Gastrocnemius medialis (tissue), 4 donors: ENCODE results near the gene PDLIM4. TPM values are rescaled to one million over a fixed set of nuclear protein-coding genes. Genes with fewer than 3 reads are reported as not detected.

Experiments used
- ATAC-seq, 2 donors: fragments of 150-250 bp; one replicate each; pipeline ENCODE4 v1.9.1; 2016
- DNase-seq, 2 donors: peaks; one replicate each; pipeline ENCODE4 v3.0.0-alpha.2; 2019
- H3K27ac ChIP-seq, 4 donors: fragments of 200-600 bp; sonication (generic); 1 replicate in 1 of 4; 2 replicates in 3 of 4; pipeline ENCODE4 v1.5.1; 2016 to 2018; ENCODE audit warnings: mild to moderate bottlenecking in 2 of 4, moderate library complexity in 1 of 4
- H3K27me3 ChIP-seq, 3 donors: fragments of 200-600 bp; sonication (generic) in 2 of 3; 1 replicate in 1 of 3; 2 replicates in 2 of 3; pipeline versions ENCODE4 v1.5.1 to v1.6.0; 2016 to 2019; ENCODE audit warnings: mild to moderate bottlenecking in 1 of 3, moderate library complexity in 1 of 3
- H3K36me3 ChIP-seq, 2 donors: fragments of 200-600 bp; sonication (generic) in 1 of 2; one replicate each; pipeline ENCODE4 v1.5.1; 2017 to 2018
- H3K4me1 ChIP-seq, 2 donors: fragments of 200-600 bp; sonication (generic) in 1 of 2; one replicate each; pipeline ENCODE4 v1.5.1; 2016 to 2017; ENCODE audit warnings: mild to moderate bottlenecking in 2 of 2
- H3K4me3 ChIP-seq, 4 donors: fragments of 200-600 bp; sonication (generic) in 3 of 4; 1 replicate in 1 of 4; 2 replicates in 3 of 4; pipeline ENCODE4 v1.5.1; 2016 to 2019; ENCODE audit warnings: mild to moderate bottlenecking in 2 of 4
- H3K9me3 ChIP-seq, 3 donors: fragments of 200-600 bp; sonication (generic) in 2 of 3; 1 replicate in 1 of 3; 2 replicates in 2 of 3; pipeline ENCODE4 v1.5.1; 2016 to 2019
- CTCF ChIP-seq, 5 experiments: fragments of 450-650 bp in 3 of 5; fragments of 200-600 bp in 2 of 5; sonication (generic) in 2 of 5; IDR thresholded peaks in 4 of 5; conservative IDR thresholded peaks in 1 of 5; 1 replicate in 4 of 5; 2 replicates in 1 of 5; pipeline ENCODE4 v1.5.1; 2016 to 2019; ENCODE audit warnings: antibody characterized with exemption in 5 of 5, mild to moderate bottlenecking in 3 of 5, moderate library complexity in 3 of 5
- POLR2A ChIP-seq, 2 donors: fragments of 450-650 bp; IDR thresholded peaks; one replicate each; pipeline ENCODE4 v1.6.1; 2017; ENCODE audit warnings: antibody characterized with exemption in 2 of 2, mild to moderate bottlenecking in 2 of 2, moderate library complexity in 2 of 2
- in situ Hi-C, 4 donors: fragments of 200-750 bp; cut with MboI; loops; one replicate each; pipeline versions ENCODE4 v1.15.0 to v1.8.0; 2017; ENCODE audit warnings: low sequenced_read_pairs in 4 of 4
- intact Hi-C: fragments of 100-400 bp; cut with DNase I; formaldehyde crosslinking; loops from one replicate; pipeline ENCODE4 v1.15.1; 2023; ENCODE audit warnings: low total_unique reads
- total RNA-seq, 4 donors: library from RNA; depleted of rRNA; stranded (reverse); fragments of >200 nt; gene quantifications; one replicate each; pipeline versions ENCODE4 v1.1.0 to v1.2.3, GENCODE V29; 2016

PDLIM4 gene
- total RNA-seq, 4 donors from 2014 or later, result 0.66 to 8.0 (median 5.3) TPM

- in situ Hi-C loops (no loop called here), intact Hi-C loops (no loop called here)
- H3K36me3 ChIP-seq, result no peaks in the 10 kb centered on the region
- H3K4me3 ChIP-seq, result no peak overlapping the region
- no peak overlapping the region for H3K27ac ChIP-seq
- no peaks in the 10 kb centered on the region for H3K4me1 ChIP-seq
- no peak for TF ChIP-seq POLR2A (IDR thresholded peaks at IDR 0.05)
- TF ChIP-seq CTCF (IDR thresholded peaks at IDR 0.05 in 4 of 5, conservative IDR thresholded peaks at IDR 0.05 in 1 of 5), result no peak
- DNase-seq, result no peak
- ATAC-seq, result no peak
- H3K27me3 ChIP-seq, result no peaks in the 10 kb centered on the region
- no peaks in the 10 kb centered on the region for H3K9me3 ChIP-seq
Observed at GRCh38 chr5:132281856-132282614, 24.5 kb downstream of the PDLIM4 start.

DNA sequence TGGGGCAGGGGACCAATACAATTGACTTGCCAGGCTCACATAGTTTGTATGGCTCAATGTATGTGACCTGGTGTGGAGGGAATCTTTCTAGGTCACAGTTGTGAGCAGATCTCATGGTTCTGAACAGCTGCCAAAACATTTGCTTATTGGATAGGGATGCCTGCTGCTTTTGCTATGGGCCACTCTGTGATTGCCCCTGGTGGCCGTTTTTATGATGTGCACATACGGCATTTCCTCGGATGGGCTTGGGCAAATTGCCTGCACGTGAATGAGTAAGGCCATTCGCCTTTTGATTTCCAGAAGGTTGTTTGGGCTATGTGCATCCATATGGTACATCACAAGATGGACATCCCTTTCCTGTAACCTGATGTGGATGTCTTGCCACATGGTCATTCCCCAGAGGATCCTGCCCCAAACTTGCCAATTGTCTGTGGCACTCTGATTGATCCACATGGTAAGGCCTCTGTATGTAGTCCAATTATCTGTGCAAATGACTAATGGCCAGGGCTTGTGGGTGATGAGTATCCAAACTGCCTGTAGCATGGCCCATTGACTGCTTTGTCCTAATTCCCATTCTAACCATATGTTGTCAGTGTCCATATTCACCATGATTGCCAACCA is 26.0 kb downstream of the PDLIM4 start:
- Histone ChIP-seq H3K4me1 (no peaks in the 10 kb centered on the region), H3K27ac (no peak overlapping the region), H3K4me3 (no peak overlapping the region), H3K27me3 (no peaks in the 10 kb centered on the region), H3K36me3 (no peaks in the 10 kb centered on the region), H3K9me3 (no peaks in the 10 kb centered on the region)
- in situ Hi-C loops, result no loop called here
- peak in 4 of 5 experiments; percentile 20 to 46 (median 41) for TF ChIP-seq CTCF (IDR thresholded peaks at IDR 0.05 in 4 of 5, conservative IDR thresholded peaks at IDR 0.05 in 1 of 5)
- TF ChIP-seq POLR2A (IDR thresholded peaks at IDR 0.05), result no peak
- DNase-seq, result no peak
- intact Hi-C loops, result no loop called here
- no peak for ATAC-seq

DNA sequence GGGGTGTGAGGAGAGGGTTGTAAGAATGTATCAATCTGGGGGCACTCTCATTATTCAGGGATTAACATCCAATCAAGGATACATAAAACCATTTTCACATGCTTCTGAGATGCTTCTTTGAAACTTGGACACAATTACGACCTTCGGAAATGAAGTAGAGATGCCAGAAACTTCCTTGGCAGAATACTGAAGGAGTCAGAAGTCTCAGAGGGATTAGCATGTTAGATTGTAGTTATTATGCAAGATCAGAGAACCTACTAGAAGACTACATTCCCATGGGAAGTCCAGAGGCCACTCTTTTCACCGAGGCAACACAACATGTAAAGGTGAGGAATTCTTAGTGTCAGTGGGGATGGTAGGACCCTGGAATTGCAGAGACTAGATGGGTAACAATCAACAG is 31.6 kb downstream of the PDLIM4 start:
- in situ Hi-C loops, result no loop called here
- Histone ChIP-seq H3K9me3 (no peaks in the 10 kb centered on the region), H3K4me3 (no peak overlapping the region), H3K36me3 (no peaks in the 10 kb centered on the region), H3K4me1 (peaks cover 8 to 10% of the 10 kb centered on the region in 2 donors), H3K27ac (no peak overlapping the region), H3K27me3 (no peaks in the 10 kb centered on the region)
- ATAC-seq (no peak), DNase-seq (no peak)
- TF ChIP-seq CTCF (IDR thresholded peaks at IDR 0.05 in 4 of 5, conservative IDR thresholded peaks at IDR 0.05 in 1 of 5) (no peak), POLR2A (IDR thresholded peaks at IDR 0.05) (no peak)
- intact Hi-C loops, result no loop called here

- H3K4me3 ChIP-seq, result no peak overlapping the region
- TF ChIP-seq POLR2A (IDR thresholded peaks at IDR 0.05), result no peak
- TF ChIP-seq CTCF (IDR thresholded peaks at IDR 0.05 in 4 of 5, conservative IDR thresholded peaks at IDR 0.05 in 1 of 5), result no peak
- no peak for ATAC-seq
- H3K36me3 ChIP-seq, result no peaks in the 10 kb centered on the region
- DNase-seq, result no peak
- no peaks in the 10 kb centered on the region for H3K27me3 ChIP-seq
- intact Hi-C loops (loop anchor here (5.0 kb wide), 2 partner anchors 71 to 121 kb away; no protein-coding TSS in a partner anchor), in situ Hi-C loops (no loop called here)
- H3K4me1 ChIP-seq, result peaks cover 19 to 25% of the 10 kb centered on the region in 2 donors
- H3K27ac ChIP-seq, result no peak overlapping the region
- no peaks in the 10 kb centered on the region for H3K9me3 ChIP-seq
Observed at GRCh38 chr5:132291026-132291425, 33.5 kb downstream of the PDLIM4 start.
